Neural crest cell (in vitro differentiated cells): ENCODE data around the gene VWA8. TPM values are rescaled to one million over a fixed set of nuclear protein-coding genes. Genes with fewer than 3 reads are reported as not detected.
A peak's percentile ranks its signal among the peaks of the same experiment; 100 is the strongest.

Experiments used
- DNase-seq: peaks from one replicate; pipeline ENCODE4 v3.0.0; 2021; ENCODE audit warnings: low read depth, mixed read lengths, low spot score
- H3K27ac Mint-ChIP-seq: one replicate; pipeline ENCODE4 v1.8.0; 2021; ENCODE audit warnings: mild to moderate bottlenecking, mixed read lengths; ENCODE audit not compliant: unreplicated experiment
- H3K27me3 Mint-ChIP-seq: 2 replicates; pipeline ENCODE4 v1.8.0; 2021; ENCODE audit warnings: low read depth, mild to moderate bottlenecking, mixed read lengths
- H3K36me3 Mint-ChIP-seq: 2 replicates; pipeline ENCODE4 v1.8.0; 2021; ENCODE audit warnings: low read depth, mild to moderate bottlenecking, mixed read lengths
- H3K4me1 Mint-ChIP-seq: 2 replicates; pipeline ENCODE4 v1.8.0; 2021; ENCODE audit warnings: mixed read lengths
- H3K4me3 Mint-ChIP-seq: one replicate; pipeline ENCODE4 v1.8.0; 2021; ENCODE audit warnings: mild to moderate bottlenecking, mixed read lengths
- H3K9me3 Mint-ChIP-seq: 2 replicates; pipeline ENCODE4 v1.8.0; 2021; ENCODE audit warnings: mixed read lengths
- total RNA-seq: library from RNA; stranded (reverse); gene quantifications from 2 replicates; pipeline ENCODE4 v1.2.1, GENCODE V29; 2021
- TF ChIP-seq, protein P1 (sequence below): fragments of 200-600 bp; sonication (generic); conservative IDR thresholded peaks from 2 replicates; pipeline ENCODE4 v1.5.0; 2021; ENCODE audit warnings: antibody characterized with exemption, mild to moderate bottlenecking

VWA8 gene
- total RNA-seq, 1 donor from 2014 or later = 19.5 TPM

DNA sequence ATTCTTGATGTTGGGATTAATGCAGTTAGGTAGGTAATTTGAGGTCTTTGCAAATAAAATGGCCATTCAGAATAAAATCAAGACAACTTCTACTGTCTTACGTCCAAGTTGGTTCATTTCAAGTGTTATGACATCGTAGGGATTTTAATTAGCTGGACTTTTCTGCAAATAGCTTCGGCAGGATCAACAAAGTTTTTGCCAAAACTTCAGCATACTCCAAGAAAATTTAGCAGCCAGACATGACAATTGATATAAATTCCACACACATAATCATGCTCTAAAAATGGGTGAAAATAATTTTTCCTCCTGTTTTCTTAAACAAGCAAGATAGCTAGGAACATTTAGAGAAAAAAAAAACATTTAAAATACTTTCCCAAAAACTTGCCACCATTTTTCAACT lies 344.8 kb downstream of the VWA8 start:
- Mint-ChIP-seq H3K36me3 (peaks cover 22% of the 10 kb centered on the region), H3K4me1 (peaks cover 8% of the 10 kb centered on the region), H3K27ac (no peak overlapping the region), H3K27me3 (no peaks in the 10 kb centered on the region), H3K9me3 (no peaks in the 10 kb centered on the region), H3K4me3 (no peak overlapping the region)
- DNase-seq = no peak
- TF ChIP-seq, protein P1, sequence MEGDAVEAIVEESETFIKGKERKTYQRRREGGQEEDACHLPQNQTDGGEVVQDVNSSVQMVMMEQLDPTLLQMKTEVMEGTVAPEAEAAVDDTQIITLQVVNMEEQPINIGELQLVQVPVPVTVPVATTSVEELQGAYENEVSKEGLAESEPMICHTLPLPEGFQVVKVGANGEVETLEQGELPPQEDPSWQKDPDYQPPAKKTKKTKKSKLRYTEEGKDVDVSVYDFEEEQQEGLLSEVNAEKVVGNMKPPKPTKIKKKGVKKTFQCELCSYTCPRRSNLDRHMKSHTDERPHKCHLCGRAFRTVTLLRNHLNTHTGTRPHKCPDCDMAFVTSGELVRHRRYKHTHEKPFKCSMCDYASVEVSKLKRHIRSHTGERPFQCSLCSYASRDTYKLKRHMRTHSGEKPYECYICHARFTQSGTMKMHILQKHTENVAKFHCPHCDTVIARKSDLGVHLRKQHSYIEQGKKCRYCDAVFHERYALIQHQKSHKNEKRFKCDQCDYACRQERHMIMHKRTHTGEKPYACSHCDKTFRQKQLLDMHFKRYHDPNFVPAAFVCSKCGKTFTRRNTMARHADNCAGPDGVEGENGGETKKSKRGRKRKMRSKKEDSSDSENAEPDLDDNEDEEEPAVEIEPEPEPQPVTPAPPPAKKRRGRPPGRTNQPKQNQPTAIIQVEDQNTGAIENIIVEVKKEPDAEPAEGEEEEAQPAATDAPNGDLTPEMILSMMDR = no peak

DNA sequence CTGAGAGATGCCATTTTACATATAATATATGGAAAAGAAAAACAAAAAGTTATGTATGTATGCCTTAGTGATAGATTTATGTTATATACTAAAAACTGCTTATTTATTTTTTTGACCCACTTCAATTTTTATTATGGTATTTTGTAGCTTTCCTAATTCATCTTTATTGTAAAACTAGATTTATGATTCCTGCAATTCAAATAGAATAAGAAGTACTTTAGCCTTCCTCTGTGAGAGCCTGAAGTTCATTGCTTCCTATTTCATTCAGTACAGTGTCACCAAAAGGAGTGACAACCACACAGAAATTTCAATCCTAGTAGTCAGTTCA lies 345.4 kb downstream of the VWA8 start:
- Mint-ChIP-seq H3K27me3 (no peaks in the 10 kb centered on the region), H3K4me3 (no peak overlapping the region), H3K4me1 (peaks cover 8% of the 10 kb centered on the region), H3K27ac (no peak overlapping the region), H3K36me3 (peaks cover 26% of the 10 kb centered on the region), H3K9me3 (no peaks in the 10 kb centered on the region)
- TF ChIP-seq, protein P1 = no peak
- no peak for DNase-seq

DNA sequence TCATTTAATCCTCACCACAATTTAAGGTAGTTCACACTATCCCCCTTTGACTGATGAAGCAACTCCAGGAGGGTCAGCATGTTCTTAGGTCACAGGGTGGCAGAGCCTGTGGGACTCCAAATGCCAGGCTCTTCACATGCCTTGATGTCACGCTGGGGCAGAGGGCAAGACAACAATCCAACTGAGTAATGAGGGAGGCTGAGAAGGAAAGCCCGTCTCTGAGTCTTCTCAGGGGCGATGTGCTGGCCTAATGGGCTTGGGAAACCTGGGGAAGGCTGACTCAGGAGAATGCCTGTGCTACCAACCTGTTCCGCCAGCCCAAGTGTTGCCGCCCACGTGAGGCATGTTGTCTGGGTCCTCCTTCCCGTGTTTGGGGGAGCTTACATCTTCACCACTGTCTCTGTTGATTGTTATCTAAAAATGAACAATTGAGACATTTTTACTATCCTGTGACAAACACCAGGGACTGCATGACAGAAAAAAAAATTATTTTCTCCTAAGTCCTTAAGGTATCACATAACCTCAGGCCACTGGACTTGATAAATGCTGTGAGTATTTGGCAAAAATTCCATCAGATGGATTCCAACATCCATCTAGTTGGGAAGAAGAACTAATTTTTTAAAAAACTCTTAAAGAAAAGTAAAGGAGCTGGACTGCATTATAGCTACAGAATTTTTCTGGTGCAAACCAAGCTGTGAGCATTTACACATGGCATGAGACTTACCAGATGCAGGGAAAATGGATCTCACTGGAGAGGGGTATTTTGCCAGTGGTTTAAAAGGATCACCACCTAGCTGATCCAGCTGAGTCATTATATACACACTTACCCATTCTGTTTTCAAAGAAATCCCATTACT lies 346.0 kb downstream of the VWA8 start:
- H3K27ac Mint-ChIP-seq = no peak overlapping the region
- TF ChIP-seq, protein P1 = no peak
- no peak overlapping the region for H3K4me3 Mint-ChIP-seq

DNA sequence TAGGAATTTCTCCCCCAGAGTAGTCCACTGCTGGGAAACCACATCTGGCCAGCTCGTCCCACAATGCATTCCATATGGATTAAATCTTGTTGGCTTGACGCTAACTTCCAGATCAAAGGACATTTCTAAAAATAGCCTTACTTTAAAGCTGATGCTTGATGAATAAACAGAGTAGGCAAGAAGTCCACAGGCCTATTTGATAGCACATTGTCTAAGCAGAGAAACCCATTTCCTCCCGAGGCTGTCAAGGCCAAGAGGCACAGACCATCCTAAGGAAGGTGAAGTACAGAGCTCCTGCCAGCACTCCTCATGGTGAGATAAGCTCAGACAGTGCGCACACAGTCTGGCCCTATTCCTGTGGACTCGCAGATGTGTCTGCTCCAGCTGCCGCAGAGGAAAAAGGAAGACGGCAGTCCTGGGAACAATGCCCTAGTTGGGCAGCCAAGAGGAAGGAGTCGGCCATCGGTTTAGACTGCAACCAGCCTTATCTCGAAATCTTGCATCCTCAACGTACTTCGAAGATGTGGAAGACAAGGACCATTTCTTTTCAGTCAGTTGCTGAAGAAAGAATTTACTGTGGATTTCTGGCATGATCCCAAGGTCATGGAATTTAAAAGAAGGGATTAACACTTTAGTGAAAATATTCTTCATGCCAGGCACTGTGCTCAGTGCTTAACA lies 346.8 kb downstream of the VWA8 start:
- Mint-ChIP-seq H3K27me3 (no peaks in the 10 kb centered on the region), H3K4me1 (peaks cover 8% of the 10 kb centered on the region), H3K36me3 (peaks cover 22% of the 10 kb centered on the region), H3K9me3 (no peaks in the 10 kb centered on the region), H3K27ac (no peak overlapping the region), H3K4me3 (no peak overlapping the region)
- TF ChIP-seq, protein P1 = no peak
- DNase-seq = no peak

More for the DNA sequence above, 346.0 kb downstream of the VWA8 start:
- Mint-ChIP-seq H3K9me3 (no peaks in the 10 kb centered on the region), H3K4me1 (peaks cover 8% of the 10 kb centered on the region), H3K27me3 (no peaks in the 10 kb centered on the region), H3K36me3 (peaks cover 26% of the 10 kb centered on the region)
- no peak for DNase-seq

DNA sequence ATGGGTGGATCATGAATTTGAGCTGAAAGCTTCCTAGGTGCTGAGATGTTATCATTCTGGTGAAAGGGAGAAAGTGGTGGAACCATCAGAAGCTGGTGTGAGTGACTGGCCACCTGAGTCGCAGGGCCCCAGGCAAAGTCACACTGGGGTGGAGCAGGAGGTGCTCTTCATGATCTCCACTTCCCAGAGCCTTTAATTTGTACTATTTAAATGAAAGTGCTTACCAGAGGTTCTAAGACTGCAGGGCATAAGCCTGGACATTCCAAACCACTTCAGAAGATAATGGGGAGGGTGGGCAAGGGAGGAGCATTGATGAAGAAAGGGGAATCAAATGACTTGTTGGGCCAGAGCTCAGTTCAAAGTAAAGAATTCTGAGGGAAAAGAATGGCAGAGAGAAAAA lies 347.4 kb downstream of the VWA8 start:
- TF ChIP-seq, protein P1 = no peak
- DNase-seq = no peak
- peaks cover 22% of the 10 kb centered on the region for H3K36me3 Mint-ChIP-seq
- no peak overlapping the region for H3K4me3 Mint-ChIP-seq
- H3K4me1 Mint-ChIP-seq = peaks cover 8% of the 10 kb centered on the region
- H3K27ac Mint-ChIP-seq = peak overlapping the region; percentile 70
- no peaks in the 10 kb centered on the region for H3K9me3 Mint-ChIP-seq
- H3K27me3 Mint-ChIP-seq = no peaks in the 10 kb centered on the region
